IMR-90 (cell line): Measurements from ENCODE around the gene VPS41. TPM values are rescaled to one million over a fixed set of nuclear protein-coding genes. Genes with fewer than 3 reads are reported as not detected.

Experiments
- ATAC-seq: fragments of 200-7000 bp; cut with Tn5 transposase; 2 replicates; pipeline ENCODE4 v1.9.1; 2020; ENCODE audit warnings: low read depth, mild to moderate bottlenecking, moderate library complexity
- BruUV-seq: library from RNA; stranded (reverse); fragments of 400-500 nt; replicated peaks from 2 replicates; lab custom pipeline; 2021; lab: Mats Ljungman, UMichigan
- CTCF ChIA-PET: fragments of 300-600 bp; formaldehyde crosslinking; extraction: SDS; loops from one replicate; lab custom pipeline; 2021; ENCODE audit warnings: antibody characterized with exemption; lab: Yijun Ruan, JAX
- POLR2A ChIA-PET: fragments of 300-600 bp; sonication (Branson Sonifier 250); formaldehyde crosslinking; loops from one replicate; lab custom pipeline; 2022; ENCODE audit warnings: antibody characterized with exemption; ENCODE audit not compliant: unreplicated experiment; lab: Charles Lee
- DNase-seq: peaks from one replicate; pipeline ENCODE4 v3.0.0; 2013
- H2AFZ ChIP-seq: replicated peaks from 2 replicates; pipeline ENCODE3; 2013; ENCODE audit warnings: low read length, mild to moderate bottlenecking; ENCODE audit not compliant: poor library complexity
- H2AK5ac ChIP-seq: 2 replicates; pipeline ENCODE4 v1.6.1; 2013; ENCODE audit warnings: low read depth, low read length, inconsistent platforms
- H2AK9ac ChIP-seq: replicated peaks from 2 replicates; pipeline ENCODE3; 2013; ENCODE audit warnings: mild to moderate bottlenecking, low read depth, low read length, moderate library complexity; ENCODE audit not compliant: poor library complexity
- H2BK120ac ChIP-seq: 2 replicates; pipeline ENCODE4 v1.6.1; 2013; ENCODE audit warnings: low read depth, low read length, inconsistent platforms
- H2BK15ac ChIP-seq: 3 replicates; pipeline ENCODE4 v1.6.1; 2013; ENCODE audit warnings: low read depth, low read length, inconsistent platforms
- H2BK20ac ChIP-seq: 2 replicates; pipeline ENCODE4 v1.6.1; 2013; ENCODE audit warnings: low read depth, mild to moderate bottlenecking, inconsistent platforms, low read length, moderate library complexity
- H2BK5ac ChIP-seq: 2 replicates; pipeline ENCODE4 v1.6.1; 2013; ENCODE audit warnings: mild to moderate bottlenecking, low read depth, low read length, inconsistent platforms; ENCODE audit not compliant: poor library complexity, severe bottlenecking
- H3K14ac ChIP-seq: replicated peaks from 2 replicates; pipeline ENCODE4 v1.6.1; 2013; ENCODE audit warnings: low read depth, low read length, inconsistent platforms
- H3K18ac ChIP-seq: 2 replicates; pipeline ENCODE4 v1.6.1; 2013; ENCODE audit warnings: low read depth, low read length, control low read depth
- H3K23ac ChIP-seq: 2 replicates; pipeline ENCODE4 v1.6.1; 2013; ENCODE audit warnings: low read depth, low read length, inconsistent platforms
- H3K27ac ChIP-seq: 2 replicates; pipeline ENCODE4 v1.5.1; 2013; ENCODE audit warnings: mild to moderate bottlenecking, control low read depth, low read length; ENCODE audit not compliant: insufficient read depth
- H3K27me3 ChIP-seq: 2 replicates; pipeline ENCODE4 v1.6.1; 2013; ENCODE audit warnings: low read length; ENCODE audit not compliant: control insufficient read depth, insufficient read depth
- H3K36me3 ChIP-seq: 2 replicates; pipeline ENCODE4 v1.6.1; 2013; ENCODE audit warnings: low read length, mixed read lengths; ENCODE audit not compliant: control insufficient read depth, insufficient read depth
- H3K4ac ChIP-seq: 2 replicates; pipeline ENCODE4 v1.6.1; 2013; ENCODE audit warnings: low read depth, low read length, inconsistent platforms
- H3K4me1 ChIP-seq: 2 replicates; pipeline ENCODE4 v1.6.1; 2013; ENCODE audit warnings: low read length, mixed read lengths; ENCODE audit not compliant: control insufficient read depth, insufficient read depth
- H3K4me2 ChIP-seq: 2 replicates; pipeline ENCODE4 v1.6.1; 2013; ENCODE audit warnings: low read depth, mild to moderate bottlenecking, control low read depth, low read length, moderate library complexity
- H3K4me3 ChIP-seq: 2 replicates; pipeline ENCODE4 v1.5.1; 2013; ENCODE audit warnings: low read depth, mild to moderate bottlenecking, control low read depth, low read length, moderate library complexity; ENCODE audit not compliant: insufficient read depth
- H3K56ac ChIP-seq: 2 replicates; pipeline ENCODE4 v1.6.1; 2013; ENCODE audit warnings: low read length, inconsistent platforms; ENCODE audit not compliant: insufficient read depth; ENCODE audit errors: extremely low read depth
- H3K79me1 ChIP-seq, 2 experiments: 2 replicates each; pipeline ENCODE4 v1.6.1; 2013; ENCODE audit warnings: low read length in 2 of 2, inconsistent platforms in 1 of 2, low read depth in 1 of 2
- H3K9ac ChIP-seq: 2 replicates; pipeline ENCODE4 v1.6.1; 2013; ENCODE audit warnings: low read depth, low read length, control low read depth
- H3K9me1 ChIP-seq: 2 replicates; pipeline ENCODE4 v1.6.1; 2013; ENCODE audit warnings: low read length, inconsistent platforms; ENCODE audit not compliant: insufficient read depth
- H3K9me3 ChIP-seq: 2 replicates; pipeline ENCODE4 v1.6.1; 2013; ENCODE audit warnings: low read length; ENCODE audit not compliant: control insufficient read depth, insufficient read depth
- H4K20me1 ChIP-seq: 2 replicates; pipeline ENCODE4 v1.6.1; 2013; ENCODE audit warnings: low read length, inconsistent platforms; ENCODE audit not compliant: insufficient read depth
- H4K5ac ChIP-seq: 2 replicates; pipeline ENCODE4 v1.6.1; 2013; ENCODE audit warnings: mild to moderate bottlenecking, low read depth, low read length, control low read depth
- H4K8ac ChIP-seq, 2 experiments: 2 replicates each; pipeline ENCODE4 v1.6.1; 2013; ENCODE audit warnings: low read depth in 2 of 2, low read length in 2 of 2, control low read depth in 1 of 2, inconsistent platforms in 1 of 2
- H4K91ac ChIP-seq: 2 replicates; pipeline ENCODE4 v1.6.1; 2013; ENCODE audit warnings: low read depth, low read length, inconsistent platforms; ENCODE audit not compliant: insufficient read depth
- CEBPB ChIP-seq: IDR thresholded peaks from 2 replicates; pipeline ENCODE4 v1.6.1; 2012; ENCODE audit warnings: low read depth, low read length, improper control_type of control experiment
- NFE2L2 ChIP-seq: fragments of 150-350 bp; IDR thresholded peaks from 2 replicates; pipeline ENCODE4 v1.6.1; 2016; ENCODE audit warnings: low read depth, mild to moderate bottlenecking, low read length
- USF2 ChIP-seq: fragments of 150-350 bp; IDR thresholded peaks from 2 replicates; pipeline ENCODE4 v1.6.1; 2017; ENCODE audit warnings: mild to moderate bottlenecking, antibody characterized with exemption, low read length, low read depth
- WGBS, 2 experiments: methylation state at CpG; one replicate each; pipeline versions ENCODE4 v1.1.5 to v1.1.7; 2013; ENCODE audit warnings: missing lambda C conversion rate in 2 of 2; ENCODE audit not compliant: insufficient read length in 1 of 2; ENCODE audit errors: extremely low coverage in 2 of 2; 5-methylcytosine and 5-hydroxymethylcytosine counted together
- dilution Hi-C: fragments of 300-500 bp; cut with HindIII; formaldehyde crosslinking; loops from one replicate; pipeline ENCODE4 v1.14.3; 2018; ENCODE audit warnings: low sequenced_read_pairs; ENCODE audit not compliant: unreplicated experiment
- in situ Hi-C: fragments of 300-500 bp; cut with MboI; formaldehyde crosslinking; loops from 3 replicates; pipeline ENCODE4 v1.14.3; 2019; ENCODE audit warnings: low sequenced_read_pairs, inconsistent platforms, mixed read lengths
- intact Hi-C: fragments of 100-400 bp; cut with micrococcal nuclease; formaldehyde crosslinking; loops from 2 replicates; pipeline ENCODE4 v1.10.0; 2022
- polyA plus RNA-seq, 3 experiments: library from polyadenylated mRNA; depleted of rRNA; stranded (reverse); fragments of >200 nt; gene quantifications; 2 replicates each; pipeline ENCODE4 v1.2.3, GENCODE V29; 2012; ENCODE audit warnings: low replicate concordance in 1 of 3
- total RNA-seq: library from RNA; depleted of rRNA; stranded (reverse); fragments of >200 nt; gene quantifications from 2 replicates; pipeline ENCODE4 v1.2.3, GENCODE V29; 2012

Gene VPS41
- total and polyA plus RNA-seq, 2 of the 4 experiments (the other 2 are of a cell fraction) = 16.0 to 28.0 TPM

DNA sequence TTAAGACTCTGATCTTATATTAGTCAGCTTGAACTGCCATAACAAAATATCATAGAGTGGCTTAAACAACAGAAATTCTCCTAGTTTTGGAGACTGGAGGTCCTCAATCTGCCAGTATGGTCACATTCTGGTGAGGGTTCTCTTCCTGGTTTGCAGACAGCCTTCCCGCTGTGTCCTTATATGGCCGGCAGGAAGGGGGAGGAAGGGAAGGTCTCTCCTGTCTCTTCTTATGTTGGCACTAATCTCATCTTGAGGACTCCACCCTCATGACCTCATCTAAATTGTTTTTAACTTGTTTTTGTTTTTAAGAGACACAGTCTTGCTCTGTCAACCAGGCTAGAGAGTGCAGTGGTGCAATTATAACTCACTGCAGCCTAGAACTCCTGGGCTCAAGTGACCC, 53.1 kb downstream of the VPS41 start:
- Histone ChIP-seq H3K4me2 (no peak overlapping the region), H4K5ac (no peak overlapping the region), H3K56ac (no peak overlapping the region), H3K18ac (no peak overlapping the region), H3K9me3 (no peaks in the 10 kb centered on the region), H3K9me1 (no peaks in the 10 kb centered on the region; the same call in 1 of the 2 replicates), H3K9ac (no peak overlapping the region), H2BK20ac (no peak overlapping the region), H4K91ac (no peak overlapping the region), H2AK9ac (no peak overlapping the region), H3K4ac (no peak overlapping the region), H3K14ac (no peak overlapping the region), H3K27ac (no peak overlapping the region), H3K36me3 (peaks cover 1% of the 10 kb centered on the region), H4K20me1 (no peaks in the 10 kb centered on the region), H2BK15ac (no peak overlapping the region), H2AFZ (no peak overlapping the region), H2BK120ac (no peak overlapping the region), H3K23ac (no peak overlapping the region), H3K79me1 (peaks cover 3 to 11% of the 10 kb centered on the region in 2 experiments; a peak in 2 of 4 replicates), H3K4me3 (no peak overlapping the region), H3K27me3 (no peaks in the 10 kb centered on the region), H3K4me1 (no peaks in the 10 kb centered on the region), H4K8ac (no peak overlapping the region), H2BK5ac (no peak overlapping the region), H2AK5ac (no peak overlapping the region)
- TF ChIP-seq CEBPB (no peak), NFE2L2 (no peak), USF2 (no peak)
- intact Hi-C loops = loop anchor here (1.0 kb wide), 1 partner anchor 11 kb away; no protein-coding TSS in a partner anchor
- BruUV-seq = no TSS peak
- ChIA-PET POLR2A (no interaction called here), CTCF (no interaction called here)
- ATAC-seq = no peak
- in situ Hi-C loops = no loop called here
- no peak for DNase-seq
- dilution Hi-C loops = no loop called here
- WGBS, 2 experiments = no CpG with 5 or more reads among the region's 2 CpGs
